ENCODE results near the gene STIP1. TPM values are rescaled to one million over a fixed set of nuclear protein-coding genes. Genes with fewer than 3 reads are reported as not detected.
"Not testable (repeated sequence)": the region's sequence is repeated elsewhere in the genome, so short reads cannot be mapped to it uniquely, and the experiment has no call there.

The STIP1 gene
- total RNA-seq, 2 donors from 2014 or later, result 95.5 to 232 TPM

- H3K4me1 ChIP-seq, result no peaks in the 10 kb centered on the region
- H3K9me3 ChIP-seq, result no peaks in the 10 kb centered on the region
- H3K27me3 ChIP-seq, result no peaks in the 10 kb centered on the region
- no peak for TF ChIP-seq CTCF (IDR thresholded peaks at IDR 0.05)
- intact Hi-C loops (cut with DNase I), result no loop called here
- H3K27ac ChIP-seq, result no peak overlapping the region
- no peak overlapping the region for H3K9ac ChIP-seq (ENCODE audit: low read depth in 2 of 2, low read length in 2 of 2)
- no peaks in the 10 kb centered on the region for H3K36me3 ChIP-seq
- DNase-seq, result no peak
- H3K4me3 ChIP-seq, result no peak overlapping the region
Observed at GRCh38 chr11:64153812-64154211, 32.2 kb upstream of the STIP1 start.

GRCh38 chr11:64156235-64157011 is 29.5 kb upstream of the STIP1 start:
- intact Hi-C loops (cut with DNase I), result no loop called here

GRCh38 chr11:64157631-64158394 is 28.2 kb upstream of the STIP1 start:
- no peak for DNase-seq
- Histone ChIP-seq H3K27ac (no peak overlapping the region), H3K27me3 (no peaks in the 10 kb centered on the region), H3K36me3 (no peaks in the 10 kb centered on the region), H3K4me1 (no peaks in the 10 kb centered on the region), H3K9me3 (no peaks in the 10 kb centered on the region), H3K9ac (ENCODE audit: low read depth in 2 of 2, low read length in 2 of 2) (peak overlapping the region in 1 of 2 donors; percentile 12), H3K4me3 (no peak overlapping the region)
- intact Hi-C loops (cut with DNase I), result no loop called here
- no peak for TF ChIP-seq CTCF (IDR thresholded peaks at IDR 0.05)

More at GRCh38 chr11:64156235-64157011, 29.5 kb upstream of the STIP1 start:
- Histone ChIP-seq H3K9ac (ENCODE audit: low read depth in 2 of 2, low read length in 2 of 2) (no peak overlapping the region), H3K36me3 (no peaks in the 10 kb centered on the region), H3K4me3 (no peak overlapping the region), H3K27me3 (no peaks in the 10 kb centered on the region), H3K4me1 (no peaks in the 10 kb centered on the region), H3K9me3 (no peaks in the 10 kb centered on the region), H3K27ac (no peak overlapping the region)
- DNase-seq, result no peak
- TF ChIP-seq CTCF (IDR thresholded peaks at IDR 0.05), result no peak

- Histone ChIP-seq H3K9ac (ENCODE audit: low read depth in 2 of 2, low read length in 2 of 2) (no peak overlapping the region), H3K4me3 (no peak overlapping the region), H3K4me1 (peaks cover 6% of the 10 kb centered on the region), H3K36me3 (no peaks in the 10 kb centered on the region), H3K27ac (no peak overlapping the region), H3K27me3 (no peaks in the 10 kb centered on the region), H3K9me3 (no peaks in the 10 kb centered on the region)
- intact Hi-C loops (cut with DNase I), result no loop called here
- TF ChIP-seq CTCF (IDR thresholded peaks at IDR 0.05), result no peak
- no peak for DNase-seq
Observed at GRCh38 chr11:64161037-64161436, 24.9 kb upstream of the STIP1 start.

GRCh38 chr11:64162769-64163168 is 23.2 kb upstream of the STIP1 start:
- DNase-seq; H3K4me1 ChIP-seq; H3K36me3 ChIP-seq; H3K27ac ChIP-seq; H3K4me3 ChIP-seq; intact Hi-C loops (cut with DNase I); H3K9ac ChIP-seq (ENCODE audit: low read depth in 2 of 2, low read length in 2 of 2); H3K27me3 ChIP-seq; H3K9me3 ChIP-seq: not testable (repeated sequence)

GRCh38 chr11:64163951-64164350 is 22.0 kb upstream of the STIP1 start:
- no peak for DNase-seq
- no peak overlapping the region for H3K27ac ChIP-seq
- intact Hi-C loops (cut with DNase I), result no loop called here
- no peak for TF ChIP-seq CTCF (IDR thresholded peaks at IDR 0.05)
- no peaks in the 10 kb centered on the region for H3K27me3 ChIP-seq
- H3K4me3 ChIP-seq, result no peak overlapping the region
- no peak overlapping the region for H3K9ac ChIP-seq (ENCODE audit: low read depth in 2 of 2, low read length in 2 of 2)
- no peaks in the 10 kb centered on the region for H3K36me3 ChIP-seq
- peaks cover 6% of the 10 kb centered on the region for H3K4me1 ChIP-seq
- no peaks in the 10 kb centered on the region for H3K9me3 ChIP-seq

Measured in colonic mucosa (tissue), 4 donors.